GM21423 (cell line): ENCODE results near the gene DHX9.
"Not testable (repeated sequence)": the region's sequence is repeated elsewhere in the genome, so short reads cannot be mapped to it uniquely, and the experiment has no call there.

Experiments
- ATAC-seq: cut with Tn5 transposase; IDR thresholded peaks from one replicate; pipeline ENCODE4 v1.9.1; 2021; ENCODE audit warnings: mild to moderate bottlenecking, moderate library complexity; ENCODE audit not compliant: unreplicated experiment

Gene DHX9

DNA sequence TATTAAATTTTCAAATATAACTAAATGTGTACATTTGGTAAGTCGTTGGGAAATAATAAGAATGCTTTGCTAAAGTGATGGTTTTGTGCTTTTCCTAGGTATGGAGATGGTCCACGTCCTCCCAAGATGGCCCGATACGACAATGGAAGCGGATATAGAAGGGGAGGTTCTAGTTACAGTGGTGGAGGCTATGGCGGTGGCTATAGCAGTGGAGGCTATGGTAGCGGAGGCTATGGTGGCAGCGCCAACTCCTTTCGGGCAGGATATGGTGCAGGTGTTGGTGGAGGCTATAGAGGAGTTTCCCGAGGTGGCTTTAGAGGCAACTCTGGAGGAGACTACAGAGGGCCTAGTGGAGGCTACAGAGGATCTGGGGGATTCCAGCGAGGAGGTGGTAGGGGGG lies 47.8 kb downstream of the DHX9 start:
- no peak for ATAC-seq

DNA sequence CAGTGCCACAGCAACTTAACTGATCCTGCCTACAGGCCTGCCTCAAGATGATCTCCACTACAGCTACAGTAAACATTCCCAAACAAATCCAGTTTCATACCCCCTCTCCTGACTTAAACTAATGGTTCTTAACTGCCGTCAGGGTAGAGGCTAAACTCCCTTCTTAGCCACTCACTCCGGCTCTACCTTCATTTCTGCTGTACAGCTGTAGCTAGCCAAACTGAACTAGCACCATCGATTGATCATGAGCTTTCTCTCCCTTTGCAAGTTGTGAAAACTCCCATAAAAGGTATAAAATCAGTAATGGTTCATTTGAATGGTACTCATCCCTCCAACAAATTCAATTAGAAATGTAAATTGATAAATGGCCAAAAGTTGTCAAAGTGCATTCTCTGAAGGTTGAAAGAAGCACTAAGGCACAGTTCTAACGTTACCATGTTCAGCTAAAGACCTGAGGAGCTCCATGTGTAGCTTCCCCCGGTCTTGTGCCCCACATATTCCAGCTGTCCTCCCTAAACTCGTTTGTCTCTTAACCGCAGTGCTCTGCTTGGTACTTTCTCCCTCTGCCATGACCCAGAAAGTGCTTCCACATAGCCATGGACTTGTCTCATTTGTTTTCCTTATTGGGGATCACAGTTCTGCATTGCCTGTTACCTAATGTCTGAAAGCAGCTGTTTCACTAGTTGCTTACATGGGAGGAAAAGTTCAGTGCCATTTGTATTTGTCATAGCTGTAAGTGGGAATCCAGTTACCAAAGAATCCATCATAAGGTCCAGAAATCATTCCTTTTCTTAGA lies 49.8 kb downstream of the DHX9 start:
- no peak for ATAC-seq

GRCh38 chr1:182889997-182890396 lies 50.9 kb downstream of the DHX9 start:
- ATAC-seq = peak; percentile 36

- no peak for ATAC-seq
These were observed 51.9 kb downstream of the DHX9 start for GRCh38 chr1:182890927-182891610.

DNA sequence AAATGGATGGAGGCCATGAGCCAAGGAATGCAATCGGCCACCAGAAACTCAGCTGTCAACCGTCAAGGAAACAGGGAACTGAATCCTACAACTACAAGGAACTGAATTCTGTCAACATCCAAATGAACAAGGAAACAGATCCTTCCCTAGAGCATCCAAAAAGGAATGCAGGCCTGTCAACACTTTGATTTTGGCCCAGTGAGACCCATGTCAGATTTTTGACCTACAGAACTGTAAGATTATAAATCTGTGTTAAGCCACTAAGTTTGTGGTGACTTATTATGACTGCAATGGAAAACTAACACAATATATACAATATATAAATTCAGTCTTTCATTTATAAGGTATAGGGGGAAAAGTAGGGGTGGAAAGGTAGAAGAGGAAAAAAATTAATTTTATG lies 58.5 kb downstream of the DHX9 start:
- no peak for ATAC-seq

DNA sequence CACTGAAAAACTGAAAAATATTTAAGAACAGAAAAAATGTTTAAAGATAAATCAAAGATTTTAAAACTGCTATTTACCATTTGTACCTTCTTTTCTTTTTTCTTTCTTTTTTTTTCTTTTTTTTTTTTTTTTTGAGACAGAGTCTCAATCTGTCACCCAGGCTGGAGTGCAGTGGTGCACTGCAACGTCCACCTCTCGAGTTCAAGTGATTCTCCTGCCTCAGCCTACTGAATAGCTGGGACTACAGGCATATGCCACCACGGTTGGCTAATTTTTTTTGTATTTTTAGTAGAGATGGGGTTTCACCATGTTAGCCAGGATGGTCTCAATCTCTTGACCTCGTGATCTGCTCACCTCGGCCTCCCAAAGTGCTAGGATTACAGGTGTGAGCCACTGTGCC lies 62.8 kb downstream of the DHX9 start:
- not testable (repeated sequence) for ATAC-seq

DNA sequence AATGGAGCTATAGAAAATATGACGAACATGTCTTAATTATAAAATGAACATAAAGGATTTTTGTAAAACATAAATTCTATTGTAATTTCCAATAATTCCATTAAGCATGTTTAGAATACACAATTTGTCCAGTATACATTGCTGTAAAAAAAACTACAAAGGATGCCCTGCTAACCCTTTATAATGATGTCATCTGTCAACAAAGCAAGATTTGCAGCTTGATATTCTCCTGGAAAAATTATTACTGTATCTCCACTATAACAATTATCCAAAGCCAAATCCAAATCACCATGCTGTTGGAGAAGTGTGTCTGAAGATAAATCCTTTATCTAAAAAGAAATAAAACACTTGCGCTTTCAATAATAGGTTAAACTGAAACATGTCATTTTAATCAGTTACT lies 66.2 kb downstream of the DHX9 start:
- ATAC-seq = no peak

DNA sequence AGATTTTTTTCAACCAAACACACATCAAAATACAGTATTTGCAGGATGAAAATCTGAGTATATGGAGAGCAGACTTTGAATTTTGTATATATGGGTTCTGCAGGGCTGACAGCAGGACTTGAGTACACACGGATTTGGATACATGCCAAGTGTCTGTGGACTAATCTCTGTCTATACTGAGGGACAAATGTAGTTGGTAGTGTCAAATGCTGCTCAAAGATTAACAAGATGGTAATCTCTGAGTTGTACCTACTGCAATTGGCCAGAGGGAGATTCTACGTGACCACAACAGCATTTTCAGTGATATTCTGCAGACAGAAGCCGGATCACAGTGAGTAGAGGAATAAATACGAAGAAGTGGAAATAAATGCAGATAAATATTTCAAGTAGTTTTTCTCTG lies 70.4 kb downstream of the DHX9 start:
- no peak for ATAC-seq

DNA sequence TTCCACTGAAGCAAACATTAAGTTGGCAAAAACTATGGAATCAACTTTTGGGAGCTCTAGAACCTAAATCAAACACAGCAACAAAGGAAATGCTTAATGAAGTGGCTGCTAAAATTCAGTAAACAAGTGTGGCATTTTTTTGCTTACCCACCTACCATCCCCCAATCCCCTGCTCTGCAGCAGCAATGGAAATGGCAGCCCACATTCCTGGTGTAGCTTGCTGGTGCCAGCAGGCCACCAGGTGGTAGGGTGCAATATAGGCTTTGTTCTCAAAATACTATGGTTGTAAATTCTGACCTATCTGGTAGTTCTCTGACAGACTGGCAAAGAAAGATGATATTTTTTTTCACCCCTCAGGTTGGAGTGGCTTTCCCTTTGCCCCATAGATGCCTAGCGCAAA lies 71.0 kb downstream of the DHX9 start:
- no peak for ATAC-seq

- ATAC-seq = no peak
These were observed 74.3 kb downstream of the DHX9 start for GRCh38 chr1:182913401-182913800.

GRCh38 chr1:182917378-182917777 lies 78.2 kb downstream of the DHX9 start:
- no peak for ATAC-seq

GRCh38 chr1:182925661-182926060 lies 86.5 kb downstream of the DHX9 start:
- no peak for ATAC-seq

DNA sequence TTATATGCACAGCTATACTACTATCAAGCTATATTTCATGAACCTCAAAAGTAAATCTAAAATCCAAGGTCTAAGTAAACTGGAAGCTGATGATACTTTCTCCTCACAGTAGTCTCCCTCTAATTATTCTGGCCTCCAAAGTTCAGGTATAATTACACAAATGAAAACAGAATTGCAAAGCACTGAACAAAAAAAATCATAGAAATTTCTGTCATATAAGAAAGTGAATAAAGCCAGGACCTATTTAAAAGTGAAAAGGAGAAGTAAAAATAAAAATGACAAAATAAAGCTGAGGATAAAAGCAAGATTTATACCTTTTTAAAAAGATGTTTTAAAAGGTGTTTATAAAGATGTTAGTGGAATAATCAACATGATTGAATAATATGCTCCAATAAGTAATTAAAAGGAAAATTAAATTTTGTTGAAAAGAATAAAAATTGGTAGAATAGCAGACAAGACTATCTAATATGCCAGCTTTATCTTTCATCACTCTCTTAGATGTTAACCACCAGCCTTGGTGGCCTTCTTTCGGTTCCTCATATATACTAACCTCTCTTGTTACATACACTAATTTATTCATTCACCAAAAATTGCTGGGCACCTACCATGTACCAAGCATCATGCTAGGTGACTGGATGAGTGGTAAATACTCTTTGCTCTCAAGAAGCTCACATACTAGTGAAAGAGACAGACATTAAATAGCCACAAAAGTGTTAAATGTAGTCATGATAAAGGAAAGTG lies 88.7 kb downstream of the DHX9 start:
- peak; percentile 59 for ATAC-seq

DNA sequence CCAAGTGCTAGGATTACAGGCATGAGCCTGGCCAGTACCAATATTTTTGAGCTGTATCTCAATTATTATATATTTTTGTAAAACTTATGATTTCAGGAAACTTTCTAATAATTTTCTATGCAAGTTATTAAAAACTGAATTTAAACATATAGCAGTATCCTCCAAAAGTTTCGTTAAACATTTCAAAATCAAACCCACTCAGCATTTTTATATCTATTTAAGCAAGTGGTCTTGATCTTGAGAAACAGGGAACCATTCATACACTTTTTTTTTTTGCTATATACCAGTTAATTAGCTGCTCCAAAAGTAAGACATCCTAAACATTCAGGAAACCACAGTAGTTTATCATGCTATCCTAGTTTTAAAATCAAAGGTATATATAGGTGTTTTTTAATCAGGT lies 91.8 kb downstream of the DHX9 start:
- no peak for ATAC-seq

DNA sequence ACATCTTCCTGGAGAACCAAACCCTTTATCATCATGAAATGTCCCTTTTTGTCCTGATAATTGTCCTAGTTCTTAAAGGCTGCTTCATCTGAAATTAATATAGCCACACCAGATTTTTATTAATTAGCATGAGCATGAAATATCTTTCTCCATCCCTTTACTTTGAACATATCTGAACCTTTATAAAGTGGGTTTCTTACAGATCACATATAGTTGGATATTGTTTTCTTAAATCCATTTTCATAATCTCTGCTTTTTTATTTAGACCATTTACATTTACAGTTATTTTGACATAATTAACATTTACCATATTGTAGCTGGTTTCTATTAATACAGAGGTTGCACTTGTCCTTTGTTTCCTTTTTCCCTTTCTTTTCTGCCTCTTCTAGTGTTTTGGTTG lies 96.6 kb downstream of the DHX9 start:
- no peak for ATAC-seq
